Activated CD8-positive, alpha-beta memory T cell treated with anti-CD3 and anti-CD28 coated beads for 1 hour (primary cell): ENCODE measurements around the gene EHBP1.
"Not testable (repeated sequence)": the region's sequence is repeated elsewhere in the genome, so short reads cannot be mapped to it uniquely, and the experiment has no call there.

Experiments used
- DNase-seq, 2 donors: peaks; one replicate each; pipeline ENCODE4 v3.0.0-alpha.2; 2020; ENCODE audit warnings: low read depth in 1 of 2; ENCODE audit errors: extremely low read depth in 1 of 2

The EHBP1 gene

GRCh38 chr2:62732262-62732777 lies 26.8 kb downstream of the EHBP1 start:
- DNase-seq, result no peak

GRCh38 chr2:62733546-62733945 lies 28.0 kb downstream of the EHBP1 start:
- DNase-seq, result no peak

- no peak for DNase-seq
Measured at GRCh38 chr2:62736899-62737559, 31.5 kb downstream of the EHBP1 start.

GRCh38 chr2:62738981-62739936 lies 33.7 kb downstream of the EHBP1 start:
- no peak for DNase-seq

GRCh38 chr2:62740221-62740620 lies 34.7 kb downstream of the EHBP1 start:
- no peak for DNase-seq

GRCh38 chr2:62741127-62741526 lies 35.6 kb downstream of the EHBP1 start:
- DNase-seq, result no peak

GRCh38 chr2:62741954-62742722 lies 36.6 kb downstream of the EHBP1 start:
- no peak for DNase-seq

- no peak for DNase-seq
Measured at GRCh38 chr2:62743506-62743905, 38.0 kb downstream of the EHBP1 start.

- no peak for DNase-seq
Measured at GRCh38 chr2:62744603-62745002, 39.1 kb downstream of the EHBP1 start.

- DNase-seq, result no peak
Measured at GRCh38 chr2:62745891-62746481, 40.5 kb downstream of the EHBP1 start.

- DNase-seq, result no peak
Measured at GRCh38 chr2:62747169-62747568, 41.7 kb downstream of the EHBP1 start.

GRCh38 chr2:62747876-62748275 lies 42.4 kb downstream of the EHBP1 start:
- no peak for DNase-seq

- DNase-seq, result not testable (repeated sequence)
Measured at GRCh38 chr2:62749111-62749510, 43.6 kb downstream of the EHBP1 start.

- no peak for DNase-seq
Measured at GRCh38 chr2:62757029-62757428, 51.5 kb downstream of the EHBP1 start.

GRCh38 chr2:62760026-62760425 lies 54.5 kb downstream of the EHBP1 start:
- DNase-seq, result no peak

GRCh38 chr2:62760555-62760954 lies 55.0 kb downstream of the EHBP1 start:
- DNase-seq, result no peak

GRCh38 chr2:62765619-62766376 lies 60.3 kb downstream of the EHBP1 start:
- no peak for DNase-seq

- no peak for DNase-seq
Measured at GRCh38 chr2:62768615-62769014, 63.1 kb downstream of the EHBP1 start.

- DNase-seq, result no peak
Measured at GRCh38 chr2:62770629-62771028, 65.1 kb downstream of the EHBP1 start.
